ENCODE data around the gene CALML6. TPM values are rescaled to one million over a fixed set of nuclear protein-coding genes. Genes with fewer than 3 reads are reported as not detected.

The CALML6 gene
- total RNA-seq, 1 experiment from 2014 or later: 1.7 TPM

GRCh38 chr1:1901641-1902294 lies 13.3 kb upstream of the CALML6 start:
- Histone ChIP-seq H3K9me3 (ENCODE audit: control insufficient read depth, low read depth, low read length) (no peaks in the 10 kb centered on the region), H2AK5ac (ENCODE audit: insufficient read length, low read length) (no peak overlapping the region), H4K91ac (ENCODE audit: insufficient read length, low read depth, low read length) (no peak overlapping the region), H2BK12ac (ENCODE audit: insufficient read length, low read depth, low read length) (no peak overlapping the region), H3K79me1 (ENCODE audit: insufficient read depth, low read depth, low read length, poor library complexity, severe bottlenecking) (no peaks in the 10 kb centered on the region), H3K27ac (ENCODE audit: insufficient read length, low read depth, low read length) (no peak overlapping the region), H4K8ac (replicated peaks; ENCODE audit: insufficient read length, low read depth, low read length) (no peak overlapping the region), H3K27me3 (ENCODE audit: insufficient read depth, low read length) (no peaks in the 10 kb centered on the region), H3K23ac (ENCODE audit: insufficient read length, low read depth, low read length) (no peak overlapping the region), H3K14ac (ENCODE audit: insufficient read depth, low read length) (no peak overlapping the region), H4K5ac (ENCODE audit: insufficient read length, low read depth, low read length) (no peak overlapping the region), H3K23me2 (ENCODE audit: insufficient read length, low read depth, low read length, poor library complexity, severe bottlenecking) (no peaks in the 10 kb centered on the region), H2BK20ac (ENCODE audit: low read depth, low read length, poor library complexity, severe bottlenecking) (no peak overlapping the region), H4K20me1 (ENCODE audit: control insufficient read depth, insufficient read depth, insufficient read length) (no peaks in the 10 kb centered on the region), H3K56ac (ENCODE audit: insufficient read length, low read depth, low read length) (no peak overlapping the region), H3T11ph (ENCODE audit: low read length) (no peak overlapping the region), H3K4me1 (ENCODE audit: insufficient read depth, low read length) (no peaks in the 10 kb centered on the region), H2BK120ac (ENCODE audit: low read depth, low read length, poor library complexity, severe bottlenecking) (no peak overlapping the region), H2BK15ac (ENCODE audit: low read depth, low read length) (no peak overlapping the region), H3K4me2 (ENCODE audit: insufficient read depth, insufficient read length, low read length) (no peak overlapping the region), H2AFZ (ENCODE audit: low read length) (no peak overlapping the region), H3K79me2 (ENCODE audit: insufficient read depth, low read length) (no peaks in the 10 kb centered on the region), H2BK5ac (ENCODE audit: insufficient read length, low read length) (no peak overlapping the region), H3K4ac (ENCODE audit: low read depth, low read length) (no peak overlapping the region), H3K18ac (ENCODE audit: insufficient read length, low read depth, low read length) (no peak overlapping the region), H3K9ac (ENCODE audit: extremely low read depth, insufficient read length, low read length) (no peak overlapping the region)
- H3K36me3 Mint-ChIP-seq (ENCODE audit: insufficient read depth in 1 of 3, low read depth in 3 of 3): no peaks in the 10 kb centered on the region
- H3K9me3 Mint-ChIP-seq: peaks cover 6% of the 10 kb centered on the region in 2 experiments; a peak in 3 of 5 replicates
- H3K4me3 Mint-ChIP-seq: no peak overlapping the region
- no peak for TF ChIP-seq CTCF (conservative IDR thresholded peaks at IDR 0.05)
- H3K27me3 Mint-ChIP-seq (ENCODE audit: low read depth): peaks cover under 1% of the 10 kb centered on the region; the same call in 1 of the 2 replicates
- no CpG with 5 or more reads among the region's 13 CpGs for WGBS (ENCODE audit: extremely low coverage, insufficient read length, low lambda C conversion rate)
- H3K27ac Mint-ChIP-seq: no peak overlapping the region
- H3K4me1 Mint-ChIP-seq: peaks cover 11% of the 10 kb centered on the region in 2 experiments
- DNase-seq: peak; percentile 26

Measured in H9 (cell line).